HepG2 (cell line): ENCODE data around the gene LITAF. TPM values are rescaled to one million over a fixed set of nuclear protein-coding genes. Genes with fewer than 3 reads are reported as not detected.

ENCODE experiments used
- ARNTL ChIP-seq: sonication (generic); formaldehyde crosslinking; IDR thresholded peaks from 2 replicates; pipeline ENCODE4 v1.4.0; 2020; ENCODE audit warnings: mild to moderate bottlenecking, missing genetic modification reagents
- CBX1 ChIP-seq: IDR thresholded peaks from one replicate; pipeline ENCODE4 v1.6.1; 2016; ENCODE audit warnings: antibody characterized with exemption, low read depth
- CERS6 ChIP-seq: sonication (generic); formaldehyde crosslinking; IDR thresholded peaks from 2 replicates; pipeline ENCODE4 v1.5.0; 2020; ENCODE audit warnings: missing genetic modification reagents
- FOXK1 ChIP-seq: sonication (generic); formaldehyde crosslinking; IDR thresholded peaks from 2 replicates; pipeline ENCODE4 v1.4.0; 2020; ENCODE audit warnings: low read depth, missing genetic modification reagents, borderline replicate concordance
- NPAS2 ChIP-seq: sonication (generic); formaldehyde crosslinking; IDR thresholded peaks from 2 replicates; pipeline ENCODE4 v1.8.0; 2022; ENCODE audit warnings: mild to moderate bottlenecking, missing genetic modification reagents, borderline replicate concordance
- PATZ1 ChIP-seq: sonication (generic); formaldehyde crosslinking; IDR thresholded peaks from 2 replicates; pipeline ENCODE4 v1.4.0; 2020; ENCODE audit warnings: missing genetic modification reagents
- PITX1 ChIP-seq: sonication (generic); formaldehyde crosslinking; IDR thresholded peaks from 2 replicates; pipeline ENCODE4 v1.5.1; 2020; ENCODE audit warnings: mild to moderate bottlenecking, missing genetic modification reagents
- RARG ChIP-seq: sonication (generic); formaldehyde crosslinking; IDR thresholded peaks from 2 replicates; pipeline ENCODE4 v1.4.0; 2020; ENCODE audit warnings: low read depth, mild to moderate bottlenecking, missing genetic modification reagents
- TRIM24 ChIP-seq: sonication (generic); formaldehyde crosslinking; IDR thresholded peaks from 2 replicates; pipeline ENCODE4 v1.8.0; 2022; ENCODE audit warnings: mild to moderate bottlenecking, missing genetic modification reagents
- ZBTB4 ChIP-seq: sonication (generic); formaldehyde crosslinking; IDR thresholded peaks from 2 replicates; pipeline ENCODE4 v1.4.0; 2020; ENCODE audit warnings: missing genetic modification reagents, mild to moderate bottlenecking, borderline replicate concordance
- ZNF143 ChIP-seq: sonication (generic); formaldehyde crosslinking; IDR thresholded peaks from 2 replicates; pipeline ENCODE4 v1.4.0; 2020; ENCODE audit warnings: missing genetic modification reagents
- ZNF18 ChIP-seq: sonication (generic); formaldehyde crosslinking; IDR thresholded peaks from 2 replicates; pipeline ENCODE4 v1.8.0; 2022; ENCODE audit warnings: mild to moderate bottlenecking, missing genetic modification reagents; ENCODE audit not compliant: insufficient replicate concordance
- ZNF350 ChIP-seq: sonication (generic); formaldehyde crosslinking; IDR thresholded peaks from 2 replicates; pipeline ENCODE4 v1.4.0; 2020; ENCODE audit warnings: mild to moderate bottlenecking, low read depth, missing genetic modification reagents, borderline replicate concordance
- ZNF558 ChIP-seq: sonication (generic); formaldehyde crosslinking; IDR thresholded peaks from 2 replicates; pipeline ENCODE4 v1.9.0; 2022; ENCODE audit warnings: mild to moderate bottlenecking, missing genetic modification reagents, borderline replicate concordance
- ZNF768 ChIP-seq: sonication (generic); formaldehyde crosslinking; IDR thresholded peaks from 2 replicates; pipeline ENCODE4 v1.4.0; 2020; ENCODE audit warnings: missing genetic modification reagents
- ZNF770 ChIP-seq: sonication (generic); formaldehyde crosslinking; IDR thresholded peaks from 2 replicates; pipeline ENCODE4 v1.5.0; 2020; ENCODE audit warnings: mild to moderate bottlenecking, missing genetic modification reagents
- ZNF782 ChIP-seq: sonication (generic); formaldehyde crosslinking; IDR thresholded peaks from 2 replicates; pipeline ENCODE4 v1.4.0; 2020; ENCODE audit warnings: missing genetic modification reagents, mild to moderate bottlenecking, borderline replicate concordance
- polyA plus RNA-seq, 8 experiments: library from polyadenylated mRNA; depleted of rRNA in 3 of 8; stranded (reverse) in 7 of 8; unstranded in 1 of 8; fragments of >200 nt; fragmentation: Illumina TruSeq in 4 of 8; extraction: Trizol in 4 of 8; gene quantifications; 2 replicates each; pipeline versions ENCODE4 v1.2.1 to v1.2.3, GENCODE V29; 2011 to 2016; ENCODE audit warnings: low read depth in 4 of 8, missing spikeins in 1 of 8, mixed read lengths in 1 of 8; ENCODE audit not compliant: insufficient read depth in 1 of 8
- total RNA-seq, 5 experiments: library from RNA; depleted of rRNA; stranded (reverse); fragments of >200 nt; fragmentation: Illumina TruSeq; extraction: Trizol; gene quantifications; 2 replicates each; pipeline ENCODE4 v1.2.3, GENCODE V29; 2016; ENCODE audit warnings: low read depth in 1 of 5

The LITAF gene
- total and polyA plus RNA-seq, 2 of the 13 experiments (the other 11 are each of a cell fraction or from before 2014, with no cell fraction given): 80.1 to 141 TPM

GRCh38 chr16:11585460-11586377 lies 1.0 kb downstream of the LITAF start (continued):
- TF ChIP-seq ZNF782 (CRISPR knock-in tag) (0 out of 2 replicates have a peak, but pooled peaks have one; percentile 61), ZNF770 (CRISPR knock-in tag) (0 out of 2 replicates have a peak, but pooled peaks have one; percentile 19), FOXK1 (no peak; the same call in 1 of the 2 replicates), ZNF350 (CRISPR knock-in tag) (peak; percentile 76), RARG (CRISPR knock-in tag) (no peak), ZNF558 (peak; percentile 11; the same call in 1 of the 2 replicates), CERS6 (CRISPR knock-in tag) (0 out of 2 replicates have a peak, but pooled peaks have one; percentile 54), PITX1 (CRISPR knock-in tag) (peak; percentile 83; the same call in 1 of the 2 replicates), ARNTL (CRISPR knock-in tag) (0 out of 2 replicates have a peak, but pooled peaks have one; percentile 29), TRIM24 (CRISPR knock-in tag) (no peak), ZNF143 (CRISPR knock-in tag) (peak; percentile 76), ZNF18 (CRISPR knock-in tag) (peak; percentile 83), PATZ1 (CRISPR knock-in tag) (peak; percentile 78), NPAS2 (0 out of 2 replicates have a peak, but pooled peaks have one; percentile 21), ZBTB4 (CRISPR knock-in tag) (peak; percentile 39; the same call in 1 of the 2 replicates), CBX1 (no peak), ZNF768 (CRISPR knock-in tag) (peak; percentile 63; the same call in 1 of the 2 replicates)
